ENCODE data around the gene THOC2.
"Not testable (repeated sequence)": the region's sequence is repeated elsewhere in the genome, so short reads cannot be mapped to it uniquely, and the experiment has no call there.

THOC2 gene

GRCh38 chrX:123580792-123581191 is 152.1 kb downstream of the THOC2 start:
- Histone ChIP-seq H3K36me3 (ENCODE audit: control insufficient read depth, insufficient read depth, low read length) (no peaks in the 10 kb centered on the region), H3K9me3 (ENCODE audit: control insufficient read depth, low read length) (no peaks in the 10 kb centered on the region), H3K4me1 (ENCODE audit: control insufficient read depth, insufficient read depth, low read length, poor library complexity, severe bottlenecking) (no peaks in the 10 kb centered on the region), H3K4me3 (ENCODE audit: extremely low read depth, insufficient read depth, low read length, poor library complexity, severe bottlenecking) (no peak overlapping the region), H3K27ac (ENCODE audit: low read depth, low read length, severe bottlenecking) (no peak overlapping the region)
- WGBS, 2 experiments (ENCODE audit: insufficient coverage in 2 of 2) = no CpG with 5 or more reads among the region's 1 CpG

- H3K36me3 ChIP-seq (ENCODE audit: control insufficient read depth, insufficient read depth, low read length); H3K27ac ChIP-seq (ENCODE audit: low read depth, low read length, severe bottlenecking); H3K9me3 ChIP-seq (ENCODE audit: control insufficient read depth, low read length); H3K4me3 ChIP-seq (ENCODE audit: extremely low read depth, insufficient read depth, low read length, poor library complexity, severe bottlenecking); H3K4me1 ChIP-seq (ENCODE audit: control insufficient read depth, insufficient read depth, low read length, poor library complexity, severe bottlenecking): not testable (repeated sequence)
- WGBS, 2 experiments (ENCODE audit: insufficient coverage in 2 of 2) = 96% methylated on average over 4 of the region's 5 CpGs; no CpG with 5 or more reads in 1 of the 2 experiments
Observed at GRCh38 chrX:123574027-123574426, 158.8 kb downstream of the THOC2 start.

- H3K4me1 ChIP-seq (ENCODE audit: control insufficient read depth, insufficient read depth, low read length, poor library complexity, severe bottlenecking) = no peaks in the 10 kb centered on the region
- no peak overlapping the region for H3K4me3 ChIP-seq (ENCODE audit: extremely low read depth, insufficient read depth, low read length, poor library complexity, severe bottlenecking)
- 90 to 100% methylated on average over 2 of the region's 3 CpGs for WGBS, 2 experiments (ENCODE audit: insufficient coverage in 2 of 2)
- H3K36me3 ChIP-seq (ENCODE audit: control insufficient read depth, insufficient read depth, low read length) = no peaks in the 10 kb centered on the region
- H3K9me3 ChIP-seq (ENCODE audit: control insufficient read depth, low read length) = no peaks in the 10 kb centered on the region
- H3K27ac ChIP-seq (ENCODE audit: low read depth, low read length, severe bottlenecking) = no peak overlapping the region
Observed at GRCh38 chrX:123570011-123570590, 162.8 kb downstream of the THOC2 start.

- 100% methylated on average over 1 of the region's 4 CpGs; no CpG with 5 or more reads in 1 of the 2 experiments for WGBS, 2 experiments (ENCODE audit: insufficient coverage in 2 of 2)
- no peak overlapping the region for H3K4me3 ChIP-seq (ENCODE audit: extremely low read depth, insufficient read depth, low read length, poor library complexity, severe bottlenecking)
- no peaks in the 10 kb centered on the region for H3K4me1 ChIP-seq (ENCODE audit: control insufficient read depth, insufficient read depth, low read length, poor library complexity, severe bottlenecking)
- H3K36me3 ChIP-seq (ENCODE audit: control insufficient read depth, insufficient read depth, low read length) = no peaks in the 10 kb centered on the region
- no peak overlapping the region for H3K27ac ChIP-seq (ENCODE audit: low read depth, low read length, severe bottlenecking)
- H3K9me3 ChIP-seq (ENCODE audit: control insufficient read depth, low read length) = no peaks in the 10 kb centered on the region
Observed at GRCh38 chrX:123563167-123563566, 169.7 kb downstream of the THOC2 start.

- H3K36me3 ChIP-seq (ENCODE audit: control insufficient read depth, insufficient read depth, low read length) = no peaks in the 10 kb centered on the region
- no peaks in the 10 kb centered on the region for H3K4me1 ChIP-seq (ENCODE audit: control insufficient read depth, insufficient read depth, low read length, poor library complexity, severe bottlenecking)
- 93 to 97% methylated on average over 22 to 23 of the region's 32 CpGs for WGBS, 2 experiments (ENCODE audit: insufficient coverage in 2 of 2)
- H3K4me3 ChIP-seq (ENCODE audit: extremely low read depth, insufficient read depth, low read length, poor library complexity, severe bottlenecking) = no peak overlapping the region
- H3K27ac ChIP-seq (ENCODE audit: low read depth, low read length, severe bottlenecking) = no peak overlapping the region
- no peaks in the 10 kb centered on the region for H3K9me3 ChIP-seq (ENCODE audit: control insufficient read depth, low read length)
Observed at GRCh38 chrX:123562342-123563146, 170.3 kb downstream of the THOC2 start.

- Histone ChIP-seq H3K36me3 (ENCODE audit: control insufficient read depth, insufficient read depth, low read length) (no peaks in the 10 kb centered on the region), H3K27ac (ENCODE audit: low read depth, low read length, severe bottlenecking) (no peak overlapping the region), H3K4me3 (ENCODE audit: extremely low read depth, insufficient read depth, low read length, poor library complexity, severe bottlenecking) (no peak overlapping the region), H3K4me1 (ENCODE audit: control insufficient read depth, insufficient read depth, low read length, poor library complexity, severe bottlenecking) (no peaks in the 10 kb centered on the region), H3K9me3 (ENCODE audit: control insufficient read depth, low read length) (no peaks in the 10 kb centered on the region)
- whole genome bisulfite sequencing, 2 experiments (ENCODE audit: insufficient coverage in 2 of 2) = 95 to 100% methylated on average over 6 to 18 of the region's 28 CpGs
Observed at GRCh38 chrX:123561439-123562215, 171.2 kb downstream of the THOC2 start.

- WGBS, 2 experiments (ENCODE audit: insufficient coverage in 2 of 2) = no CpG with 5 or more reads among the region's 1 CpG
- Histone ChIP-seq H3K4me1 (ENCODE audit: control insufficient read depth, insufficient read depth, low read length, poor library complexity, severe bottlenecking) (no peaks in the 10 kb centered on the region), H3K4me3 (ENCODE audit: extremely low read depth, insufficient read depth, low read length, poor library complexity, severe bottlenecking) (no peak overlapping the region), H3K36me3 (ENCODE audit: control insufficient read depth, insufficient read depth, low read length) (no peaks in the 10 kb centered on the region), H3K9me3 (ENCODE audit: control insufficient read depth, low read length) (no peaks in the 10 kb centered on the region), H3K27ac (ENCODE audit: low read depth, low read length, severe bottlenecking) (no peak overlapping the region)
Observed at GRCh38 chrX:123550829-123551228, 182.0 kb downstream of the THOC2 start.
